Measurements from ENCODE around the gene NKX6-2.

Gene NKX6-2

GRCh38 chr10:132813001-132813401, 27.1 kb upstream of the NKX6-2 start:
- DNase-seq (ENCODE audit: low read depth in 2 of 2) = no peak

GRCh38 chr10:132812520-132812919, 26.6 kb upstream of the NKX6-2 start:
- DNase-seq (ENCODE audit: low read depth in 2 of 2) = no peak

- no peak for DNase-seq (ENCODE audit: low read depth in 2 of 2)
These were observed 26.0 kb upstream of the NKX6-2 start for GRCh38 chr10:132811891-132812481.

- no peak for DNase-seq (ENCODE audit: low read depth in 2 of 2)
These were observed 25.1 kb upstream of the NKX6-2 start for GRCh38 chr10:132810807-132811700.

GRCh38 chr10:132810141-132810806, 24.3 kb upstream of the NKX6-2 start:
- no peak for DNase-seq (ENCODE audit: low read depth in 2 of 2)

DNA sequence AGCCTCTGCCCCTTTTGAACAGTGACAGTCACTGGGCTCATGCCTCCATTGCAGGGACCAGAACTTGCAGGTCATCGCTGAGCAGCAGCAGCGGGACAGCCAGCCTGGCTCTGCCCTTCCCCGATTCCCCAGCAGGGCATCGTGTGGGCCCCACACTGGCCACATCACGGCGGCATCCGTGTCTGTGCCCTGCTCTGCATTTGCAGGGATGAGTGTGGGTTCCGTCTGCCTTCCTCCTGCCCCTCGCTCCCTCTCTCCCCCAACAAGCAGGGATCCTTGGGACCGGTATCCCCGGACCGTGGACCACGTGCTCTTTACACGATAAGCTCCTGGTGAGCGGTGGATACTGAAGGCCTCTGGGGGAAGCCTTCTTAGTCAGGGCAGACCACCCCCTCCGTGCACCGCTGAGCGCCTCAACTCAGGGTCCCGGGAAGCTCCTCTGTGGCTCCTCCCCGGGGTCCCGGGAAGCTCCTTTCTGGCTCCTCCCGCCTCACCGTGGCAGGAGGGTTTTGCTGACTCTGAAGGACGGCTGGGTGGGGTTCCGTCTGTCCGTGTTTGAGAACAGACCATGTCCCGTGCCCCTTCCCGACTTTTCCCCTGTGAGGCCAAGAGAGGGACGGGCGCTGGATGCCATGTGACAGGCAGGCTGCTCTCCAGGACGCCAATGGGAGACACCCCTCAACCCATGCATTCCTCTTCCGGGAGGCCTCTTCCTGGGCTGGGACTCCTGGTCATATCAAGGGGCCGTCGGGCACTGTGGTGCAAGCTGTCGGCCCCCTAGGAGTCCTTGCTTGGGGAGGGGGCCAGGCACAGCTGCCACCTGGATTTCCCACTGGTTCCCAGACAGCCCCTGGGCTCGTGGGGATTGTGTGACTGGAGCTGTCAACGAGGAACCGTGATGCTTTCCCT, 23.5 kb upstream of the NKX6-2 start:
- no peak for DNase-seq (ENCODE audit: low read depth in 2 of 2)

- no peak for DNase-seq (ENCODE audit: low read depth in 2 of 2)
These were observed 22.7 kb upstream of the NKX6-2 start for GRCh38 chr10:132808383-132809231.

GRCh38 chr10:132807621-132808049, 21.7 kb upstream of the NKX6-2 start:
- DNase-seq (ENCODE audit: low read depth in 2 of 2) = no peak

DNA sequence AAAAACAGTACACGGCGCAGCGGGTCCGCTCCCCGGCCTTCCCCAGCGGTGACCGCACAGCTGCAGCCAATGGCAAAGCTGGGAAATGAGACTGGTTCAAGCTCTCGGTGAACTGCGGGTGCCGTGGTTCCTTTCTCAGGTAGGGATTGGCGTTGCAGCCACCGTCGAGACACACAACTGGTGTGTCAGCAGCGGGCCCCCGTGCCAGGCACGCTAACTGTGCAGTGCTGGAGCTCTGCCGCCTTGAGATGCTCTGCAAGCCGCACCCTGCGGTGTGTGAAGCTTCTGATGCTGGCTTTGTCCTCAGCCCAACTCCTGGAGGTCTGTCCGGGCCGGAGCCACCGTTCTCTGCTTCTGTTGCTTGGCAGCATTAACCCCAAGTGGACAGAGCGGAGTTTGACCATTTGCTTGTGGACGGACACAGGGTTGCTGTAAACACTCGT, 20.6 kb upstream of the NKX6-2 start:
- no peak for DNase-seq (ENCODE audit: low read depth in 2 of 2)

- no peak for DNase-seq (ENCODE audit: low read depth in 2 of 2)
These were observed 20.2 kb upstream of the NKX6-2 start for GRCh38 chr10:132806110-132806509.

DNA sequence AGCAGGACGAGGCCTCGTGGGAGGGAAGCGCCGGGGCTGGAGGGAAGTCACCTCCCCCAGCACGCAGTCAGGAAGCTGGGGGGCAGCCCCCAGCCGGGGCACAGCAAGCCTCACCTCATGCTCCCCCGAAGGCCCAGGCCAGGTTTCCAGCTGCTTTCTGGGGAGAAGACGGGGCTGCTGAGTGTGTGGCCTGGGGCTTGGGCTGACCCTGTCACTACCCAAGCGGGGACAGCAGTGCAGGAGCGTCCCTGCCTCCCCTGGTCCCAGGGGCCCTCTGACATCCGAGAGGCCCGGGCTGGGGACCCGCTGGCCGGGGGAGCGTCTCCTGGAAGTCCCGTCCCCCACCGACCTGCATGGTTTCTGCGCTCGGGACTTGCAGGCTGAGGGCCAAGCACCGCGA, 19.7 kb upstream of the NKX6-2 start:
- DNase-seq (ENCODE audit: low read depth in 2 of 2) = no peak

GRCh38 chr10:132804785-132805426, 19.0 kb upstream of the NKX6-2 start:
- no peak for DNase-seq (ENCODE audit: low read depth in 2 of 2)

- DNase-seq (ENCODE audit: low read depth in 2 of 2) = no peak
These were observed 18.3 kb upstream of the NKX6-2 start for GRCh38 chr10:132804287-132804686.

DNA sequence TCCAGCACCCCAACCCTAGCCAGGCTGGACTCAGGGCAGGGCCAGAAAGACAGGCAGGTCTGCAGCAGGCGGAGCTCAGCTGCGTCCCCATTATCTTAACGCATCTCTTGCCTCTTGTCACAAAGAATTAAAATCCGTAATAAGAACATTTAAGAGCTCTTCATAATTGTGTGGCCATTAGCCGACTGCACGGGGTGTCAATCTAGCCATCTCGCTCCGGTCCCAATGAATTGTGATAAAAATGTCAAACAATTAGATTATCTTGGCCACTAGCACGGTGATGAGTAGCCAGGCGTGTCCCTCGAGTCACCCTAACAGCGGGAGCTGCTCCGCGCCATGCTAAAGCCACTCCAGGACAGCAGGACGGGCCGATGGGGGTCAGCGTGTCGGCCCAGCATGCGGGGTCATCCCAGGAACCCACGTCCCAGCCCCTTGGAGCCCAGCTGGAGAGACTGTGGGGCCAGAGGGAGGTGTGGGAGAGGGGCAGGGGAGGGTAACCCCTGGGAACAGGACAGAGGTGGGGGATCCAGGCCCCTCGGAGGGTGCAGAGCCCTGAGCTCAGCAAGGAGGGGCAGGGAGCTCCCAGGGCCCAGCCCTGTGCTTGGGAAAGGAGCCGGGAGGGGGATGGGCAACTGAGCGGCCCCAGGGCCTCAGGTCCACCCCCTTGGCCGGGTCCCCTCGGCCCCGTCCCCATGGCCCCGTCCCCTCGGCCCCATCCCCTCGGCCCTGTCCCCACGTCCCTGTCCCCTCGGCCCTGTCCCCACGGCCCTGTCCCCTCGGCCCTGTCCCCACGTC, 17.7 kb upstream of the NKX6-2 start:
- no peak for DNase-seq (ENCODE audit: low read depth in 2 of 2)

DNA sequence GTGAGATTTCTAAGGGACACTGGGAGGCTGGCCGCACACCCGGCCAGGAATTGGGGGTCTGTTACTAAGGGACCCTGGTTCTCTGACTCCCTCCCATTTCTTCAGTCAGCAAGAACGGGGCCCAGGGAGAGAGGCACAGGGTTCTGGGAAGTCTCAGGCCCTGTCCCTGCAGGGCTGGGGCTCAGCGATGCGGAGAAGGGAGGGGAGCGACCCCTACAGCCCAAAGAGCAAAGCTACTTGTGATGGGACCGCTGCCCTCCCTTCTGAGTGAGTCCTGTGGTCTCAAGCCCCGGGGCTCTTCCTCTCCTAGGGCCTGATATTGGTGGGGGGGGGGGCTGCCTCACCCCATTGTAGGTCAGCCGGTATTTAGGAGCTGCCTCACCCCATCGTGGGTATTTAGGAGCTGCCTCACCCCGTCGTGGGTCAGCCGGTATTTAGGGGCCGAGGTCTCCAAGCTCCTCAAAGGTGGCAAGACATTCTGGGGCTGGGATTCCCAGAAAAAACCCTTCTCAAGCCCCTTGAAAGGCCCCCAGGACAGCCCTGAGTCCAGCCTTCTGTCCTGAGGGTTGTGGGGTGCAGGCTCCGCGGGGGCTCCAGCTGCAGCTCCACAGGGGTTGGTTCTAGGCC, 16.9 kb upstream of the NKX6-2 start:
- no peak for DNase-seq (ENCODE audit: low read depth in 2 of 2)

DNA sequence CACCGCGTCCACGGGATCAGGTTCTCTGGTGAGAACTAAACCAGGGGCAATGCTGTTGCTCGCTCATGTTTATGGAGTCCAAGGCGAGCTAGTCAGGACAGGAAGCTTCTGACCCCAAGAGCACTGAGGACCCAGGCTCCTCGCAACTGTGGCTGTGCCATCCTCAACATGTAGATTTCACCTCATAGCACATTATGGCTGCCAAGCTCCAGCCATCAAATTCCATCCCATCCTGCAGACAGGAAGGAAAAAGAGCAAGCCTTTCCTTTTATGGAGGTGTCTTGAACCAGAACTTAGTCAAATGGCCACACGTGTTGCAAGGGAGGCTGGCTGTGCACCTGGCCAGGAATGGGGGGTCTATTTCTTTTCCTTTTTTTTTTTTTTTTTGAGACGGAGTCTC, 16.1 kb upstream of the NKX6-2 start:
- no peak for DNase-seq (ENCODE audit: low read depth in 2 of 2)

DNA sequence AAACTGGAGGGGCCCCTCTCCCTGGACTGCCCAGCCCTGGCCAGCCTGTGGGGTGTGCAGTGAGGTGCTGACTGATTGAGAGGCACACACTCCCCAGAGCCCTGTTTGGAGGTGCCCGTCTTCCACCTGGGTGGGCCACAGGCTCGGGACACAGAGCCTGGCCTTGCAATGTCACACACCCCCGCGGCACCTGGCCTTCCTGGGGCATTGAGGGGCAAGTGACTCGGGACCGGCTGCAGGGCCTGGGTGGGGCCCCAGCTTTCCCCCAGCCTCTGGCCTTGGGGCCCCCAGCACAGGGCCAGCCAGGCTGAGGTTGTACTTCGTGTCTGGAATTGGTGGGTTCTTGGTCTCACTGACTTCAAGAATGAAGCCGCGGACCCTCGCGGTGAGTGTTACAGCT, 13.9 kb upstream of the NKX6-2 start:
- DNase-seq (ENCODE audit: low read depth in 2 of 2) = no peak

GRCh38 chr10:132798876-132799275, 12.9 kb upstream of the NKX6-2 start:
- no peak for DNase-seq (ENCODE audit: low read depth in 2 of 2)

- no peak for DNase-seq (ENCODE audit: low read depth in 2 of 2)
These were observed 12.5 kb upstream of the NKX6-2 start for GRCh38 chr10:132798403-132798802.

Data from activated CD8-positive, alpha-beta memory T cell treated with anti-CD3 and anti-CD28 coated beads for 4 hours (primary cell).